Endothelial cell of umbilical vein (primary cell): ENCODE measurements around the gene MAP2K5. TPM values are rescaled to one million over a fixed set of nuclear protein-coding genes. Genes with fewer than 3 reads are reported as not detected.

Source experiments
- BruUV-seq: library from RNA; stranded (reverse); fragments of 400-500 nt; replicated peaks from 2 replicates; lab custom pipeline; 2021; lab: Mats Ljungman, UMichigan
- CTCF ChIA-PET: fragments of 300-600, 350-600 bp; sonication (Branson Sonifier 250); formaldehyde crosslinking; loops from one replicate; lab custom pipeline; 2021; ENCODE audit warnings: antibody characterized with exemption, inconsistent platforms; lab: Charles Lee
- POLR2A ChIA-PET: fragments of 300-600, 350-600 bp; sonication (Branson Sonifier 250); formaldehyde crosslinking; loops from one replicate; lab custom pipeline; 2021; ENCODE audit warnings: antibody characterized with exemption, inconsistent platforms; lab: Charles Lee
- DNase-seq: peaks from one replicate; pipeline ENCODE4 v3.0.0-alpha.2; 2011; ENCODE audit warnings: low read depth, low spot score
- FAIRE-seq: peaks from 2 replicates; lab custom pipeline; 2011; peaks lifted over from hg19 to GRCh38; lab: Jason Lieb, UNC
- H2AFZ ChIP-seq: 2 replicates; pipeline ENCODE4 v1.6.0; 2012; ENCODE audit warnings: low read depth, low read length, control low read depth, inconsistent platforms
- H3K27ac ChIP-seq: 2 replicates; pipeline ENCODE4 v1.5.1; 2011; ENCODE audit warnings: low read depth, mild to moderate bottlenecking, control low read depth, low read length, moderate library complexity; ENCODE audit not compliant: insufficient read depth
- H3K27me3 ChIP-seq, 2 experiments: 2 replicates each; pipeline versions ENCODE4 v1.6.0 to v1.6.1; 2011; ENCODE audit warnings: low read length in 2 of 2, mixed read lengths in 1 of 2; ENCODE audit not compliant: control insufficient read depth in 2 of 2, insufficient read depth in 2 of 2
- H3K36me3 ChIP-seq, 2 experiments: 2 replicates in 1 of 2; 3 replicates in 1 of 2; pipeline ENCODE4 v1.5.1; 2011; ENCODE audit warnings: low read length in 2 of 2, mild to moderate bottlenecking in 1 of 2, moderate library complexity in 1 of 2; ENCODE audit not compliant: control insufficient read depth in 2 of 2, insufficient read depth in 2 of 2; ENCODE audit errors: extremely low read depth in 1 of 2
- H3K4me1 ChIP-seq: 3 replicates; pipeline ENCODE4 v1.5.1; 2011; ENCODE audit warnings: mild to moderate bottlenecking, low read length; ENCODE audit not compliant: control insufficient read depth, insufficient read depth; ENCODE audit errors: extremely low read depth
- H3K4me2 ChIP-seq: 2 replicates; pipeline ENCODE4 v1.6.1; 2011; ENCODE audit warnings: low read length, control low read depth, mixed read lengths; ENCODE audit not compliant: insufficient read depth
- H3K4me3 ChIP-seq, 3 experiments: fragments of 200-600 bp in 1 of 3; sonication (generic), shearing (Covaris generic) in 1 of 3; replicated peaks in 1 of 3; 2 replicates each; pipeline ENCODE4 v1.5.1; 2011 to 2016; ENCODE audit warnings: control low read depth in 3 of 3, low read length in 3 of 3, mild to moderate bottlenecking in 2 of 3, inconsistent platforms in 1 of 3, low read depth in 1 of 3, moderate library complexity in 1 of 3; ENCODE audit not compliant: insufficient read depth in 1 of 3
- H3K79me2 ChIP-seq: 2 replicates; pipeline ENCODE4 v1.6.0; 2012; ENCODE audit warnings: low read length, inconsistent platforms; ENCODE audit not compliant: control insufficient read depth, insufficient read depth
- H3K9ac ChIP-seq: replicated peaks from 2 replicates; pipeline ENCODE3; 2011; ENCODE audit warnings: low read length, control low read depth; ENCODE audit not compliant: insufficient read depth; ENCODE audit errors: extremely low read depth
- H3K9me1 ChIP-seq: replicated peaks from 3 replicates; pipeline ENCODE4 v1.6.0; 2011; ENCODE audit warnings: mild to moderate bottlenecking, low read length; ENCODE audit not compliant: control insufficient read depth, insufficient read depth; ENCODE audit errors: extremely low read depth
- H3K9me3 ChIP-seq: replicated peaks from 2 replicates; pipeline ENCODE4 v1.5.1; 2012; ENCODE audit warnings: low read length, inconsistent platforms; ENCODE audit not compliant: control insufficient read depth, insufficient read depth
- H4K20me1 ChIP-seq: replicated peaks from 2 replicates; pipeline ENCODE3; 2011; ENCODE audit warnings: mild to moderate bottlenecking, low read length; ENCODE audit not compliant: control insufficient read depth, insufficient read depth; ENCODE audit errors: extremely low read depth
- EZH2 ChIP-seq: IDR thresholded peaks from 2 replicates; pipeline ENCODE4 v1.6.1; 2012; ENCODE audit warnings: borderline replicate concordance, low read depth, mild to moderate bottlenecking, moderate library complexity, low read length, inconsistent platforms; ENCODE audit not compliant: severe bottlenecking
- FOS ChIP-seq: IDR thresholded peaks from 2 replicates; pipeline ENCODE4 v1.6.1; 2011; ENCODE audit warnings: mild to moderate bottlenecking, low read length, moderate library complexity, borderline replicate concordance; ENCODE audit not compliant: insufficient read depth
- GATA2 ChIP-seq: IDR thresholded peaks from 2 replicates; pipeline ENCODE4 v1.7.0; 2011; ENCODE audit warnings: low read depth, mild to moderate bottlenecking, moderate library complexity, mixed read lengths, low read length; ENCODE audit not compliant: insufficient read length, insufficient read depth
- JUN ChIP-seq: IDR thresholded peaks from 2 replicates; pipeline ENCODE4 v1.6.1; 2011; ENCODE audit warnings: borderline replicate concordance, low read depth; ENCODE audit not compliant: insufficient read length, insufficient read depth
- MYC ChIP-seq: IDR thresholded peaks from one replicate; pipeline ENCODE4 v1.6.1; 2011; ENCODE audit warnings: mild to moderate bottlenecking, low read depth, low read length
- POLR2A ChIP-seq: IDR thresholded peaks from 2 replicates; pipeline ENCODE4 v1.6.1; 2012; ENCODE audit warnings: low read depth, mild to moderate bottlenecking, control low read depth, low read length
- POLR2AphosphoS5 ChIP-seq: IDR thresholded peaks from 2 replicates; pipeline ENCODE4 v1.6.1; 2012; ENCODE audit warnings: low read depth, mild to moderate bottlenecking, control low read depth, low read length, moderate library complexity; ENCODE audit not compliant: insufficient read depth
- dilution Hi-C: fragments of 300-500 bp; cut with MboI; formaldehyde crosslinking; loops from one replicate; pipeline ENCODE4 v1.15.0; 2019; ENCODE audit warnings: low sequenced_read_pairs; ENCODE audit not compliant: extremely low pct_ligation_motif_present
- intact Hi-C: fragments of 100-400 bp; cut with micrococcal nuclease; formaldehyde crosslinking; loops from one replicate; pipeline ENCODE4 v1.10.0; 2022
- polyA plus RNA-seq, 4 experiments: library from polyadenylated mRNA; depleted of rRNA in 3 of 4; stranded (reverse) in 3 of 4; unstranded in 1 of 4; fragments of >200 nt; gene quantifications; 2 replicates each; pipeline versions ENCODE4 v1.2.1 to v1.2.3, GENCODE V29; 2011 to 2012; ENCODE audit warnings: missing spikeins in 1 of 4
- total RNA-seq: library from RNA; stranded (reverse); gene quantifications from 2 replicates; pipeline ENCODE4 v1.2.3, GENCODE V29; 2021
- TF ChIP-seq, protein P1 (sequence below), 2 donors: IDR thresholded peaks; 1 replicate in 1 of 2; 2 replicates in 1 of 2; pipeline ENCODE4 v1.5.1; 2011; ENCODE audit warnings: low read length in 2 of 2, mild to moderate bottlenecking in 2 of 2, moderate library complexity in 2 of 2, control low read depth in 1 of 2, inconsistent platforms in 1 of 2, low read depth in 1 of 2; ENCODE audit not compliant: insufficient read depth in 1 of 2; ENCODE audit errors: extremely low read depth in 1 of 2
- TF ChIP-seq, protein P2 (sequence below): IDR thresholded peaks from 2 replicates; pipeline ENCODE4 v1.6.1; 2011; ENCODE audit not compliant: insufficient read depth, insufficient read length

Gene MAP2K5
- total and polyA plus RNA-seq, 2 donors (not counting 3 experiments of a cell fraction or from before 2014, with no cell fraction given), result 4.9 to 24.7 TPM

DNA sequence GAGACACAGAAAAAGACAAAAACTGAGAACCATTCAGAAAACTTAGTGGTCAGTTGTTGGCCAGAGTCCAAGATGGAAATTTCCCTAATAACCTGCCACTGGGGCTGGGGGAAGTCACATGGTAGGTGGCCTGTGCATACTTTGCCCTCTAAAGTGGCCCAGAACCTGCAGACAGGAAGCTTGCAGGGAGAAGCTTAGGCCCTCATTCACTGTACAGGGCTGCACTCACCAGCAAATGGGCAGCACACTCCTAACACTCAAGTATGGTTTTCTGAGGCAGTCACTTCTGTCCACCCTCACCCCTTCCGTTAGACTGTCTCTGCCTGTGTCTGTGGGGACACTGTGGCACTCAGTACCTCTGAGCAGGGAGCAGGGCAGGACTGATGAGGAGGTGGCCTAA, 311.9 kb downstream of the MAP2K5 start:
- TF ChIP-seq POLR2AphosphoS5, result no peak
- TF ChIP-seq, protein P1, sequence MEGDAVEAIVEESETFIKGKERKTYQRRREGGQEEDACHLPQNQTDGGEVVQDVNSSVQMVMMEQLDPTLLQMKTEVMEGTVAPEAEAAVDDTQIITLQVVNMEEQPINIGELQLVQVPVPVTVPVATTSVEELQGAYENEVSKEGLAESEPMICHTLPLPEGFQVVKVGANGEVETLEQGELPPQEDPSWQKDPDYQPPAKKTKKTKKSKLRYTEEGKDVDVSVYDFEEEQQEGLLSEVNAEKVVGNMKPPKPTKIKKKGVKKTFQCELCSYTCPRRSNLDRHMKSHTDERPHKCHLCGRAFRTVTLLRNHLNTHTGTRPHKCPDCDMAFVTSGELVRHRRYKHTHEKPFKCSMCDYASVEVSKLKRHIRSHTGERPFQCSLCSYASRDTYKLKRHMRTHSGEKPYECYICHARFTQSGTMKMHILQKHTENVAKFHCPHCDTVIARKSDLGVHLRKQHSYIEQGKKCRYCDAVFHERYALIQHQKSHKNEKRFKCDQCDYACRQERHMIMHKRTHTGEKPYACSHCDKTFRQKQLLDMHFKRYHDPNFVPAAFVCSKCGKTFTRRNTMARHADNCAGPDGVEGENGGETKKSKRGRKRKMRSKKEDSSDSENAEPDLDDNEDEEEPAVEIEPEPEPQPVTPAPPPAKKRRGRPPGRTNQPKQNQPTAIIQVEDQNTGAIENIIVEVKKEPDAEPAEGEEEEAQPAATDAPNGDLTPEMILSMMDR (IDR thresholded peaks at IDR 0.05; ENCODE audit: extremely low read depth in 1 of 2, insufficient read depth in 1 of 2, low read depth in 1 of 2, low read length in 2 of 2), result no peak
- no peak for TF ChIP-seq FOS
- TF ChIP-seq MYC, result no peak
- TF ChIP-seq EZH2, result no peak
- no peak for TF ChIP-seq JUN
- TF ChIP-seq, protein P2, sequence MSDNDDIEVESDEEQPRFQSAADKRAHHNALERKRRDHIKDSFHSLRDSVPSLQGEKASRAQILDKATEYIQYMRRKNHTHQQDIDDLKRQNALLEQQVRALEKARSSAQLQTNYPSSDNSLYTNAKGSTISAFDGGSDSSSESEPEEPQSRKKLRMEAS, result no peak
- TF ChIP-seq GATA2, result no peak
- TF ChIP-seq POLR2A, result no peak
- no peaks in the 10 kb centered on the region for H3K9me1 ChIP-seq
- H4K20me1 ChIP-seq, result no peaks in the 10 kb centered on the region
- H3K79me2 ChIP-seq, result no peaks in the 10 kb centered on the region
- H3K36me3 ChIP-seq, result no peaks in the 10 kb centered on the region
- DNase-seq (no peak), FAIRE-seq (no peak)
- CTCF ChIA-PET, result interaction anchor here (1.2 to 2.3 kb wide), 3 partner anchors 9 to 14 kb away, joined by 4 to 7 read pairs (median 6); no protein-coding TSS in a partner anchor
- no peak overlapping the region for H3K9ac ChIP-seq
- no peak overlapping the region for H3K4me3 ChIP-seq
- H2AFZ ChIP-seq, result no peak overlapping the region
- dilution Hi-C loops, result no loop called here
- peaks cover 0 to 2% of the 10 kb centered on the region in 2 experiments for H3K27me3 ChIP-seq
- POLR2A ChIA-PET, result no interaction called here
- H3K9me3 ChIP-seq, result no peaks in the 10 kb centered on the region
- BruUV-seq, result no TSS peak
- H3K4me2 ChIP-seq, result no peak overlapping the region
- H3K27ac ChIP-seq, result no peak overlapping the region
- intact Hi-C loops, result no loop called here
- H3K4me1 ChIP-seq, result no peaks in the 10 kb centered on the region
